Fibroblast of the aortic adventitia (primary cell): ENCODE data around the gene SWT1. TPM values are rescaled to one million over a fixed set of nuclear protein-coding genes. Genes with fewer than 3 reads are reported as not detected.
A peak's percentile ranks its signal among the peaks of the same experiment; 100 is the strongest.

Experiments used
- DNase-seq: peaks from one replicate; pipeline ENCODE4 v3.0.0-alpha.2; 2010; ENCODE audit warnings: low read depth
- H3K4me3 ChIP-seq: 2 replicates; pipeline ENCODE4 v1.5.1; 2011; ENCODE audit warnings: low read depth, mild to moderate bottlenecking, control low read depth, low read length, moderate library complexity
- CTCF ChIP-seq: IDR thresholded peaks from 2 replicates; pipeline ENCODE4 v1.5.1; 2011; ENCODE audit warnings: mild to moderate bottlenecking, low read length, control low read depth, inconsistent platforms; ENCODE audit not compliant: insufficient read depth
- total RNA-seq: library from RNA; depleted of rRNA; stranded (reverse); fragments of >200 nt; gene quantifications from 2 replicates; pipeline ENCODE4 v1.2.3, GENCODE V29; 2012; ENCODE audit warnings: low replicate concordance

The SWT1 gene
- total RNA-seq, 1 donor = 8.1 TPM

- peak; percentile 50 for DNase-seq
- H3K4me3 ChIP-seq = peak overlapping the region; percentile 87
- no peak for TF ChIP-seq CTCF
Observed at GRCh38 chr1:185155600-185156287, 1.2 kb upstream of the SWT1 start.

GRCh38 chr1:185156288-185156853 is 596 bp upstream of the SWT1 start:
- DNase-seq = peak; percentile 36
- peak overlapping the region; percentile 87 for H3K4me3 ChIP-seq
- TF ChIP-seq CTCF = no peak

- no peak for TF ChIP-seq CTCF
- peak; percentile 17 for DNase-seq
- H3K4me3 ChIP-seq = peak overlapping the region; percentile 90
Observed at GRCh38 chr1:185157599-185158412, 839 bp downstream of the SWT1 start.

GRCh38 chr1:185158800-185159199 is 1.8 kb downstream of the SWT1 start:
- TF ChIP-seq CTCF = no peak
- H3K4me3 ChIP-seq = no peak overlapping the region
- no peak for DNase-seq

- peak; percentile 17 for DNase-seq
- TF ChIP-seq CTCF = no peak
Observed at GRCh38 chr1:185159966-185160365, 3.0 kb downstream of the SWT1 start.

GRCh38 chr1:185162491-185162890 is 5.5 kb downstream of the SWT1 start:
- no peak for TF ChIP-seq CTCF
- H3K4me3 ChIP-seq = no peak overlapping the region
- DNase-seq = no peak

More at GRCh38 chr1:185159966-185160365, 3.0 kb downstream of the SWT1 start:
- H3K4me3 ChIP-seq = no peak overlapping the region
